HEK293 (cell line): ENCODE results near the gene TLE3.

Experiments used
- CTCF ChIA-PET: fragments of 350-600 bp; formaldehyde crosslinking; extraction: SDS; loops from one replicate; lab custom pipeline; 2021; ENCODE audit warnings: antibody characterized with exemption; lab: Yijun Ruan, JAX
- POLR2A ChIA-PET: fragments of 300-600 bp; formaldehyde crosslinking; extraction: SDS; loops from one replicate; lab custom pipeline; 2020; ENCODE audit warnings: antibody characterized with exemption, inconsistent platforms; lab: Yijun Ruan, JAX
- H3K27ac ChIP-seq: fragments of 200-500 bp; sonication (Bioruptor generic); 2 replicates; pipeline ENCODE4 v1.5.1; 2014; ENCODE audit warnings: low read depth, low read length, control low read depth, inconsistent platforms; ENCODE audit errors: extremely low read depth
- H3K36me3 ChIP-seq, 2 experiments: fragments of 200-500 bp in 1 of 2; sonication (Bioruptor generic) in 1 of 2; 1 replicate in 1 of 2; 2 replicates in 1 of 2; pipeline ENCODE4 v1.5.1; 2014 to 2017; ENCODE audit warnings: inconsistent platforms in 2 of 2, low read length in 2 of 2; ENCODE audit not compliant: control insufficient read depth in 2 of 2, insufficient read depth in 1 of 2
- H3K4me1 ChIP-seq: fragments of 200-500 bp; sonication (Bioruptor generic); 2 replicates; pipeline ENCODE4 v1.5.1; 2014; ENCODE audit warnings: mild to moderate bottlenecking, low read length, inconsistent platforms; ENCODE audit not compliant: control insufficient read depth, insufficient read depth
- H3K4me3 ChIP-seq: 2 replicates; pipeline ENCODE4 v1.5.1; 2011; ENCODE audit warnings: low read depth, mild to moderate bottlenecking, control low read depth, low read length, moderate library complexity
- H3K9me3 ChIP-seq: fragments of 200-500 bp; sonication (Bioruptor generic); 2 replicates; pipeline ENCODE4 v1.5.1; 2014; ENCODE audit warnings: low read depth, low read length, inconsistent platforms; ENCODE audit not compliant: control insufficient read depth, insufficient read depth
- BCL11A ChIP-seq: fragments of 450-650 bp; formaldehyde crosslinking; IDR thresholded peaks from 2 replicates; pipeline ENCODE4 v1.5.1; 2016; ENCODE audit warnings: low read depth, missing biosample characterization, missing genetic modification characterization
- IKZF3 ChIP-seq: fragments of 450-650 bp; IDR thresholded peaks from 2 replicates; pipeline ENCODE4 v1.5.0; 2018; ENCODE audit warnings: missing biosample characterization, mild to moderate bottlenecking, missing genetic modification characterization, moderate library complexity
- KLF10 ChIP-seq: fragments of 450-650 bp; IDR thresholded peaks from 2 replicates; pipeline ENCODE4 v1.5.1; 2018; ENCODE audit warnings: missing biosample characterization, mild to moderate bottlenecking, missing genetic modification characterization
- KLF17 ChIP-seq: fragments of 450-650 bp; formaldehyde crosslinking; IDR thresholded peaks from 2 replicates; pipeline ENCODE4 v1.5.1; 2016; ENCODE audit warnings: missing biosample characterization, missing genetic modification characterization
- KLF8 ChIP-seq: fragments of 450-650 bp; formaldehyde crosslinking; IDR thresholded peaks from 2 replicates; pipeline ENCODE4 v1.5.1; 2016; ENCODE audit warnings: missing biosample characterization, missing genetic modification characterization
- SCRT2 ChIP-seq: fragments of 450-650 bp; formaldehyde crosslinking; IDR thresholded peaks from 2 replicates; pipeline ENCODE4 v1.5.1; 2016; ENCODE audit warnings: missing biosample characterization, missing genetic modification characterization
- TCF7L2 ChIP-seq: IDR thresholded peaks from 2 replicates; pipeline ENCODE4 v1.6.1; 2011; ENCODE audit warnings: low read depth, mild to moderate bottlenecking, inconsistent platforms, low read length, moderate library complexity, borderline replicate concordance
- ZNF121 ChIP-seq: fragments of 450-650 bp; formaldehyde crosslinking; IDR thresholded peaks from 2 replicates; pipeline ENCODE4 v1.5.1; 2016; ENCODE audit warnings: missing biosample characterization, missing genetic modification characterization
- ZNF138 ChIP-seq: fragments of 450-650 bp; formaldehyde crosslinking; IDR thresholded peaks from 2 replicates; pipeline ENCODE4 v1.5.1; 2016; ENCODE audit warnings: missing biosample characterization, missing genetic modification characterization, borderline replicate concordance
- ZNF146 ChIP-seq: fragments of 450-650 bp; formaldehyde crosslinking; IDR thresholded peaks from 2 replicates; pipeline ENCODE4 v1.5.1; 2016; ENCODE audit warnings: missing biosample characterization, missing genetic modification characterization
- ZNF169 ChIP-seq: fragments of 450-650 bp; formaldehyde crosslinking; IDR thresholded peaks from 2 replicates; pipeline ENCODE4 v1.5.1; 2016; ENCODE audit warnings: missing biosample characterization, missing genetic modification characterization
- ZNF214 ChIP-seq: fragments of 450-650 bp; formaldehyde crosslinking; IDR thresholded peaks from 2 replicates; pipeline ENCODE4 v1.5.1; 2017; ENCODE audit warnings: missing biosample characterization, mild to moderate bottlenecking, missing genetic modification characterization, borderline replicate concordance
- ZNF221 ChIP-seq: fragments of 450-650 bp; formaldehyde crosslinking; IDR thresholded peaks from 2 replicates; pipeline ENCODE4 v1.5.1; 2017; ENCODE audit warnings: missing biosample characterization, missing genetic modification characterization, borderline replicate concordance
- ZNF341 ChIP-seq: fragments of 450-650 bp; formaldehyde crosslinking; IDR thresholded peaks from 2 replicates; pipeline ENCODE4; 2016; ENCODE audit warnings: low read depth, missing biosample characterization, missing genetic modification characterization
- ZNF366 ChIP-seq: fragments of 450-650 bp; formaldehyde crosslinking; conservative IDR thresholded peaks from 2 replicates; pipeline ENCODE4 v1.5.1; 2016; ENCODE audit warnings: missing biosample characterization, missing genetic modification characterization
- ZNF391 ChIP-seq: fragments of 450-650 bp; formaldehyde crosslinking; IDR thresholded peaks from 2 replicates; pipeline ENCODE4 v1.5.1; 2016; ENCODE audit warnings: low read depth, missing biosample characterization, missing genetic modification characterization, borderline replicate concordance
- ZNF426 ChIP-seq: fragments of 450-650 bp; formaldehyde crosslinking; IDR thresholded peaks from 2 replicates; pipeline ENCODE4 v1.5.1; 2017; ENCODE audit warnings: missing biosample characterization, missing genetic modification characterization, mild to moderate bottlenecking, inconsistent platforms, moderate library complexity
- ZNF449 ChIP-seq: fragments of 450-650 bp; formaldehyde crosslinking; IDR thresholded peaks from 2 replicates; pipeline ENCODE4 v1.5.1; 2017; ENCODE audit warnings: missing biosample characterization, mild to moderate bottlenecking, missing genetic modification characterization, moderate library complexity
- ZNF521 ChIP-seq: fragments of 450-650 bp; formaldehyde crosslinking; IDR thresholded peaks from 2 replicates; pipeline ENCODE4 v1.5.1; 2017; ENCODE audit warnings: missing biosample characterization, mild to moderate bottlenecking, missing genetic modification characterization
- ZNF600 ChIP-seq: fragments of 450-650 bp; formaldehyde crosslinking; IDR thresholded peaks from 2 replicates; pipeline ENCODE4 v1.5.1; 2016; ENCODE audit warnings: missing biosample characterization, missing genetic modification characterization
- ZNF623 ChIP-seq: fragments of 450-650 bp; formaldehyde crosslinking; IDR thresholded peaks from 2 replicates; pipeline ENCODE4 v1.5.1; 2016; ENCODE audit warnings: missing biosample characterization, missing genetic modification characterization
- ZNF677 ChIP-seq: fragments of 450-650 bp; IDR thresholded peaks from 2 replicates; pipeline ENCODE4 v1.5.0; 2018; ENCODE audit warnings: missing biosample characterization, mild to moderate bottlenecking, missing genetic modification characterization, moderate library complexity
- ZNF76 ChIP-seq: fragments of 450-650 bp; formaldehyde crosslinking; IDR thresholded peaks from 2 replicates; pipeline ENCODE4; 2016; ENCODE audit warnings: low read depth, missing biosample characterization, missing genetic modification characterization, borderline replicate concordance
- ZNF792 ChIP-seq: fragments of 450-650 bp; formaldehyde crosslinking; IDR thresholded peaks from 2 replicates; pipeline ENCODE4 v1.5.1; 2016; ENCODE audit warnings: missing biosample characterization, missing genetic modification characterization
- ZSCAN23 ChIP-seq: fragments of 450-650 bp; formaldehyde crosslinking; IDR thresholded peaks from 2 replicates; pipeline ENCODE4 v1.5.1; 2016; ENCODE audit warnings: missing biosample characterization, missing genetic modification characterization
- TF ChIP-seq, protein P1 (sequence below): IDR thresholded peaks from 2 replicates; pipeline ENCODE4 v1.6.1; 2011; ENCODE audit warnings: mild to moderate bottlenecking, low read depth, low read length, borderline replicate concordance
- TF ChIP-seq, protein P2 (sequence below): fragments of 450-650 bp; formaldehyde crosslinking; IDR thresholded peaks from 2 replicates; pipeline ENCODE4 v1.5.1; 2017; ENCODE audit warnings: missing biosample characterization, missing genetic modification characterization

Gene TLE3

GRCh38 chr15:70063980-70064379 lies 33.7 kb downstream of the TLE3 start (continued):
- TF ChIP-seq ZNF138 (tag by site-specific recombination) (no peak), KLF17 (tag by site-specific recombination) (no peak), ZNF366 (tag by site-specific recombination) (no peak), ZNF426 (no peak), SCRT2 (tag by site-specific recombination) (peak; percentile 84), ZNF600 (tag by site-specific recombination) (no peak), ZNF341 (tag by site-specific recombination) (no peak), ZNF76 (tag by site-specific recombination) (no peak), KLF8 (tag by site-specific recombination) (no peak), ZNF677 (tag by site-specific recombination) (no peak), ZNF121 (tag by site-specific recombination) (no peak), ZNF391 (tag by site-specific recombination) (no peak), ZSCAN23 (tag by site-specific recombination) (no peak)

- no peak for TF ChIP-seq ZNF221 (tag by site-specific recombination)
- CTCF ChIA-PET, result interaction anchor here (0.6 to 1.7 kb wide), 6 partner anchors 9 to 403 kb away, joined by 3 to 7 read pairs (median 4); no protein-coding TSS in a partner anchor
- H3K36me3 ChIP-seq, result peaks cover 33 to 94% of the 10 kb centered on the region in 2 experiments
- H3K27ac ChIP-seq, result peak overlapping the region; percentile 85
- peaks cover 34% of the 10 kb centered on the region for H3K4me1 ChIP-seq
- POLR2A ChIA-PET, result interaction anchor here (1.0 to 3.7 kb wide), 4 partner anchors 16 to 36 kb away, joined by 5 to 31 read pairs (median 22); partner anchors contain the start of gene TLE3
- H3K4me3 ChIP-seq, result no peak overlapping the region
- no peaks in the 10 kb centered on the region for H3K9me3 ChIP-seq
These were observed 34.3 kb downstream of the TLE3 start for GRCh38 chr15:70063261-70063925.

DNA sequence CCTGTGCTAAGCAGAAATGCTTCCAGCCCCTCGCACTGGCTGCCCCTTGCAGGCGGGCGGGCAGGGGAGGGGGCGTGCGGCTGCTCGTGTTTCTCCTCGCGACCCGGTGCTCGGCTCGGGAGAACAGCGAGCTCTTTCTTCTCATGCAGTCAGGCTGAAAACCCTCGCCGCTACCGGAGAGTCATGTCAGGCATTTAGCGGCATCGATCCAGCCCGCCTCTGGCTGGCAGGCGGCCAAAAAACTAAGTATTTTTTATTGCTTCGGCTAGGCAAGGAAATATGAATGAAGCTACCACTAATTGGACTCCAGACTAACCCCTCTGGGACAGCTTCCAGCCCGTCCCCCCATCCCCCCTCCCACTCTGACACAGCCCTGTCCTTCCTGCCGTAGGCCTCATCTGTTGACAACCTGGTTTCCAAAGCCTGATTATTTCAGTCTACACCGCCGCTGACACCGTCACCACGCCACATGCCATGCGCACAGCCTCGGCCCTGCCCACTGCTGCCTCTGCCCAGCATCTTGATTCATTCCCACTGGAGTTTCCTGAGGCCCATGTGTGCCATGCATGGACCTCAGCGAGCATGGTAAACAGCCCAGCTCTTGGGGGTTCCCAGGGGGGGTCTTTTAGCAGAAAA lies 35.3 kb downstream of the TLE3 start:
- no peaks in the 10 kb centered on the region for H3K9me3 ChIP-seq
- ChIA-PET CTCF (interaction anchor here (0.9 to 1.6 kb wide), 3 partner anchors 29 to 430 kb away, joined by 3 to 7 read pairs (median 4); no protein-coding TSS in a partner anchor), POLR2A (interaction anchor here (0.8 to 3.7 kb wide), 13 partner anchors 9 to 404 kb away, joined by 3 to 31 read pairs (median 3); partner anchors contain the start of gene TLE3)
- peak overlapping the region; percentile 85 for H3K27ac ChIP-seq
- H3K36me3 ChIP-seq, result peaks cover 36 to 94% of the 10 kb centered on the region in 2 experiments
- H3K4me3 ChIP-seq, result no peak overlapping the region
- peaks cover 34% of the 10 kb centered on the region for H3K4me1 ChIP-seq
- TF ChIP-seq ZNF623 (tag by site-specific recombination), result no peak; the same call in 1 of the 2 replicates
- no peak for TF ChIP-seq ZNF169 (tag by site-specific recombination)
- TF ChIP-seq ZNF449 (tag by site-specific recombination), result no peak; the same call in 1 of the 2 replicates
- TF ChIP-seq TCF7L2, result peak; percentile 58; the same call in 1 of the 2 replicates
- TF ChIP-seq ZNF792 (tag by site-specific recombination), result peak; percentile 83; the same call in 1 of the 2 replicates
- TF ChIP-seq BCL11A (tag by site-specific recombination), result peak; percentile 85
- TF ChIP-seq ZNF521 (tag by site-specific recombination), result no peak
- TF ChIP-seq KLF10, result peak; percentile 95
- peak; percentile 94 for TF ChIP-seq IKZF3 (tag by site-specific recombination)
- TF ChIP-seq, protein P1, sequence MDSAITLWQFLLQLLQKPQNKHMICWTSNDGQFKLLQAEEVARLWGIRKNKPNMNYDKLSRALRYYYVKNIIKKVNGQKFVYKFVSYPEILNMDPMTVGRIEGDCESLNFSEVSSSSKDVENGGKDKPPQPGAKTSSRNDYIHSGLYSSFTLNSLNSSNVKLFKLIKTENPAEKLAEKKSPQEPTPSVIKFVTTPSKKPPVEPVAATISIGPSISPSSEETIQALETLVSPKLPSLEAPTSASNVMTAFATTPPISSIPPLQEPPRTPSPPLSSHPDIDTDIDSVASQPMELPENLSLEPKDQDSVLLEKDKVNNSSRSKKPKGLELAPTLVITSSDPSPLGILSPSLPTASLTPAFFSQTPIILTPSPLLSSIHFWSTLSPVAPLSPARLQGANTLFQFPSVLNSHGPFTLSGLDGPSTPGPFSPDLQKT, result no peak
- TF ChIP-seq, protein P2, sequence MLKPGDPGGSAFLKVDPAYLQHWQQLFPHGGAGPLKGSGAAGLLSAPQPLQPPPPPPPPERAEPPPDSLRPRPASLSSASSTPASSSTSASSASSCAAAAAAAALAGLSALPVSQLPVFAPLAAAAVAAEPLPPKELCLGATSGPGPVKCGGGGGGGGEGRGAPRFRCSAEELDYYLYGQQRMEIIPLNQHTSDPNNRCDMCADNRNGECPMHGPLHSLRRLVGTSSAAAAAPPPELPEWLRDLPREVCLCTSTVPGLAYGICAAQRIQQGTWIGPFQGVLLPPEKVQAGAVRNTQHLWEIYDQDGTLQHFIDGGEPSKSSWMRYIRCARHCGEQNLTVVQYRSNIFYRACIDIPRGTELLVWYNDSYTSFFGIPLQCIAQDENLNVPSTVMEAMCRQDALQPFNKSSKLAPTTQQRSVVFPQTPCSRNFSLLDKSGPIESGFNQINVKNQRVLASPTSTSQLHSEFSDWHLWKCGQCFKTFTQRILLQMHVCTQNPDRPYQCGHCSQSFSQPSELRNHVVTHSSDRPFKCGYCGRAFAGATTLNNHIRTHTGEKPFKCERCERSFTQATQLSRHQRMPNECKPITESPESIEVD (tag by site-specific recombination), result peak; percentile 94
- TF ChIP-seq ZNF146, result 0 out of 2 replicates have a peak, but pooled peaks have one; percentile 11
- TF ChIP-seq ZNF214, result peak; percentile 79; the same call in 1 of the 2 replicates
